ENCODE results near the gene STEAP3. TPM values are rescaled to one million over a fixed set of nuclear protein-coding genes. Genes with fewer than 3 reads are reported as not detected.

Gene STEAP3
- polyA plus RNA-seq, 12 donors, result 5.3 to 27.1 (median 14.7) TPM; not detected in 1

DNA sequence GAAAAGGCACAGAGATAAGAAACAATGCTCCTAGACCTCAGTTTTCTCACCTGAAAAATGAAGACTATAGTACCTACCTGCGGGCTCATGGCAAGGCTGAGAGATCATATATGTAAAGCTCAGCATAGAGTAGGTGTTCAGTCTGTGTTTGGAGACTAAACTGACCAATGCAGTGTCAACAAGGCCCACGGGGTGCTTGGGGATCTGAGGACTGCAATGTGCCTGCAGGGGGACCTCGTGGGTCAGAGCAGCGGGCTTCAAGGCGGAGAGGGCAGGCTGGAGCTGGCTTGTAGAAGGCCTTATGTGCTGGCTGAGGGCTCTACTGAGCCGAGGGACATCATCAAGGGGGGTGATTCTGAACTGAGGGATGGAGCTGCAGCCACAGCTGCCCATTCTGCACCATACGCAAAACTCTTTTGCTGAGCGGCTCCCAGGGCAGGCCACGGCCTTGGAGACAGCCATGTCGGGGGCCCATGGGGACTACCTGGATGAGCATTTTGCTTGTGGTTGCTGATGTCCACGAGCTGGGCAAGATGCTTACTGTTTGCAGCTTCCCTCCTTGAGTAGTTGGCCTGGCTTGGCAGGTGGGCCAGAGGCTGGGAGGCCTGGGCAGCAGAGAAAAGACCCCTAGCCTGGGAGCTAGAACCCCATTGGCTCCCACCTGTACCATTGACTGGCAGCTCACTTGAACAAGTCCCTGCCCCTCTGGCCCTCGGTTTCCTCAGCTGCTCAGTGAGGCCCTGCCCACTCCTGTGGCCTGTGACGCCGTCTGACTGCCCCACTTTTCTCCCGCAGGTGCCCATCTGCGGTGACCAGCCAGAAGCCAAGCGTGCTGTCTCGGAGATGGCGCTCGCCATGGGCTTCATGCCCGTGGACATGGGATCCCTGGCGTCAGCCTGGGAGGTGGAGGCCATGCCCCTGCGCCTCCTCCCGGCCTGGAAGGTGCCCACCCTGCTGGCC, 23.5 kb downstream of the STEAP3 start:
- DNase-seq, result no peak

GRCh38 chr2:119247844-119248271, 24.2 kb downstream of the STEAP3 start:
- DNase-seq, result no peak

DNA sequence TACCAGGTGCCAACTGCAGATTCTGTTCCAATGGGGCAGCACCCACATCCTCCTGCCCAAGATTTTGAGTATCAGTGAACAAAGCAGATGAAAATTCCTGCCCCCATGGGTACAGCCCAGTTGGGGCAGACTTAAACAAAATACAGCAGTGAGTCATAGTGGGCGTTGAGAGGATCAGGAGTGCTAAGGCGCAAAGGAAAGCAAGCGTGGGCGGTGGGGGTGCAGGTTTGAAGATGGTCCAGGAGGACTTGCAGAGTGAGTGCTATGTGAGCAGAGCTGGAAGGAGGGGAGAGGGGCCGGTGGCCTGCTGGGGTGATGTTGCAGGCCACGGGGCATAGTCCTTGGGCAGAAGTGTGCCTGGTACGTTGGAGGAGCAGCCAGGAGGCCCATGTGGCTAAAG, 24.7 kb downstream of the STEAP3 start:
- no peak for DNase-seq

GRCh38 chr2:119248751-119249150, 25.1 kb downstream of the STEAP3 start:
- DNase-seq, result no peak

GRCh38 chr2:119249311-119249710, 25.7 kb downstream of the STEAP3 start:
- no peak for DNase-seq

DNA sequence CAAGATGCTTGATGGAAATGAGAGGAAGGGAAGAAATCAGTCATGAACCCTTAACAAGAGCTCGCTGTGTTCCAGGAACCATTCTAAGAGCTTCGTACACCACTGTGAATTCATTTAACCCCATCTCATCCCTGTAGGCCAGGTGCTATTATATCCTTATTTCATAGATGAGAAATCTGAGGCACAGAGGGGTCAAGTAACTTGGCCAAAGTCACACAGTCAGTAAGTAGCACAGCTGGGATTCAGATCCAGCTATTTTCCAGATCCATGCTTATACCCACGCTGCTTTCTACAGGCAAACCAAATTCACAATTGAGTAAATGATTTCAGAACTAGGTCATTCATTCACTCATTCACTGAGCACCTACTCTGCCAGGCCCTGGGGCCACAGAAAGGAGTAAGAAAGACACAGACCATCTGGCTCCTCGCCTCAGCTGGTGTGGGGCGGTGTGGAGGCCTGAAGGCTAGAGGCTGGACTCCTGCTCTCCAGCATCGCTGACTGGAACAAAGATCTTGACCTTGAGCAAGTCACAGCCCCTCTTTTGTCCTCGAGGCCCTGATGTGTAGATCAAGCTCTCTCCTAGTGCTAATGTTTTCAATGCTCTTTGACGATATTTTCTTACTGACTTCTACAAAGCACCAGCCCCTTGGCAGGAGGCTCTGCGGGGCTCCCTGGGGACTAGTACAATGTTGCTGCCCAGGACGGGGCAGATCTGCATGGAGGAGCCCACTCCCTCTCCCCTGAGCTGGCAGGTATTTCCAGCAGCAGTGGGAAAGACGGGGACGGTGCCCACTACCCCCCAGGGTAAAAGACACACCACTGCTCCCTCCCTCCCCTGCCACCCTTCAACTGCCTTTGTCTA, 26.5 kb downstream of the STEAP3 start:
- DNase-seq, result no peak

DNA sequence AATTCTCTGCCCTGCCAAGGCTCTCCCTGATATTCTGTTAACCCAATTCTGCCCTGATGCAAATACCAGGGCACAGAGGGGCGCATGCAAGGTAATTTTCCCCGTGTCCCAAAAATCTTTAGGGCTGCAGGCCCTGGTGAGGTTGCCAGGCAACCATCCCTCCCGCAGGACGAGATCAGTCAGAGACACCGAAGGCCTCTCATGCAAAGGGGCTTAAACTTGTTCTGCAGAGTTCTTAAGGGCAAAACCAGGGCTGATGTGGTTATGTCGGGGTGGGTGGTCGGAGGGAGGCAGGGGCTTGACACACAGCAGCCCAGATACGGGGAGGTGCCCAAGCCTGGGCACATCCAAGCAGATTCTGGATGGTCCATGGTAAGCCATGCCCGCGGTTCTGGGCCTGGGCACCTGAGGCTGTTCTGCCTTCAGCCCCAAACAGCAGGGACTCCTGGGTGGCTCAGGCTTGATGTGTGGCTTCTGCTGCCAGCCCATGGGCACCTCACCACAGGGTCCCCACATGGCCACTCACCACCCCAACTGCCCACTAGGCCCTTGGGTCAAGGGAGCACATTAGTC, 27.2 kb downstream of the STEAP3 start:
- no peak for DNase-seq

DNA sequence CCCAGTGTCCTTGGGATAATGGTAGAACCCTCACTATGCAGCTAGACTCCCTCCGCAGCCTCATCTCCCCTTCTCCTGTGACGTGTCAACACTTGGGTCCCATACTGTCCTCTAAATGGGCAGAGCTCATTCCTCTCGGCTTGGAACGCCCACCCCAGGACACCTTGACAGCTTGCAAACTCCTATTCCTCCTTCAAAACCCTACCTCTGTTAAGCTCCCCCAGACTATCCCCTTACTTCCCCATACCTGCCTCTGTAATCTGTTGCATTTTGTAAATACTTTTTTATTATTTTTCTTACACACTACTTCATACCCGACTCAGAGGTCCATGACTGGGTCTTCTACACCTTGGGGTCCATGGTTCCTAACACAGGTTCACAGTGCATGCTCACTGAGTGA, 28.0 kb downstream of the STEAP3 start:
- no peak for DNase-seq

DNA sequence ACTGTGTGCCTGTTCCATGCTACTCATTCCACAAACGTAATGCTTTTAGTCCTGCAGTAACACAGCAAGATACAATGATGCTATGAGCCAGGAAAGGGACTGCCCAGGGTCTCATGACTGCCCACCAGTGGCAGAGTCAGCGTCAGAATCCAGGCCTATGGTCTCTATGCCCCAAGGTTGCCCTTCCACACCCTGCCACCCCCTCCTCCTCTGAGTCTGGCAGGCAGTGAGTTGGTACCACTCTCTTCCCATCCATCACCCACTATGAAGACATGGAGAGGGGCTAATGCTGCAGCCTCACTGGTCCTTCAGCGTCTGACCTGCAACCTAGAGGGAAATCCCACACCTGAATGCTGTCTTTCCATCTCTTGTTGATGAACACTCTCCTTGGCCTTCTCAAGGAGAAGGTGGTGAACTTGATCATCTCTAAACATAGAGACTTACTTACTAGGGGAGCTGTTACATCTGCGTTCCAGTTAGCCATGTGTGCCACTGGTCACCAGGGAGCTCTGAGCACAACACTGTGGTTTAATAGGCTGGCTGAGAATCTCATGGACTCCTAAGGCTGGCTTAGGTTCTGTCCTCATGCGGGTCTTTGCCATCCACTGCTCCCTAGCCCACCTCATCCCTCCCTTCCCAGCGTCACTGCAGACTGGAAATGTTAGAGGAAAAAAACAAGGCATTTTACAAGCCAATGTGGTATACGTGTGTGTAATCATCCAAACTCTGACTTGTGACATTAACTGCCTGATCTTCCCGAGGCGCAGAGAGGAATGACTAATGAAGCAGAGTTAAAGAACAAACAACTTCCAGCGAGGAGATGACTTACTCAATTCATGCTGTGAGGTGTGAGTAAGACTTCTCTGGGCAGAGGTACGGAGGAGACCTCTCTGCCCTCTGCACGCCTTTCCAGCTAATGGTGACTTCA, 28.8 kb downstream of the STEAP3 start:
- DNase-seq, result no peak

- DNase-seq, result no peak
These were observed 29.6 kb downstream of the STEAP3 start for GRCh38 chr2:119253114-119253702.

GRCh38 chr2:119253760-119254600, 30.3 kb downstream of the STEAP3 start:
- DNase-seq, result no peak

DNA sequence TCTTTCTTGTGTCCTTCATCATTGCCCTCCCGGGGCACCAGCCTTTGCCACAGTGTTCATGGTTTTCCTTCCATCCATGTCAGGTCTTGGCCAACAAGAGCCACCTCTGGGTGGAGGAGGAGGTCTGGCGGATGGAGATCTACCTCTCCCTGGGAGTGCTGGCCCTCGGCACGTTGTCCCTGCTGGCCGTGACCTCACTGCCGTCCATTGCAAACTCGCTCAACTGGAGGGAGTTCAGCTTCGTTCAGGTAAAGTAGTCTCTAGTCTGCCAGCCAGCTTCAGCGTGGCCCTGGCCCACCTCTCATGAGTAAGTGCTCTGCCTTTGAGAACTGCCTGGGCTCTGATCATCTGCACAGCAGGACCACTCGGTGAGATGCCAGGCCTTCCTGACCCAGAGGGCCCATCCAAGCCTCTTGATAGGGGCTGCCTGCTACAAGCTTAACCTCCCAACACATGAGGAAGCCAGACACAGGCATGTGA, 31.0 kb downstream of the STEAP3 start:
- no peak for DNase-seq

GRCh38 chr2:119255760-119256581, 32.3 kb downstream of the STEAP3 start:
- no peak for DNase-seq

GRCh38 chr2:119256582-119256921, 32.9 kb downstream of the STEAP3 start:
- no peak for DNase-seq

DNA sequence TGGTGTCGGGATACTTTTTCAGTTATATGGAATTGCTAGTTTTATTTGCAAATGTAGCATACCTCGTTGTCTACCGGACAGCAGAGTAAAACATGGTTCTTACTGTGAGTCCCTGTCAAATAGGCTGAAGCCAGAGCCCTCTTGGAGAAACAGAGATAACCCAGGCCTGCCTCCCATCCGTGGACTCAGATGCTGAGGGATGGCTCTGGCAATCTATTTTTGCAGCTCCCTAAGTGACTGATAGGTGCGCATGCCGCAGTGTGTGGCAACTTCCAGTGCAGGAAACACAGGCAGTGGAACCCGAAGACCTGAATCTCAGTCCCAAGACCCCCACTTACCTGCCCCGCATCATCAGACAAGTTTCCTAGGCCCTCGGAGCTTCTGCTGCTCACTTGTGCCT, 33.6 kb downstream of the STEAP3 start:
- DNase-seq, result no peak

GRCh38 chr2:119259296-119259860, 35.7 kb downstream of the STEAP3 start:
- no peak for DNase-seq

DNA sequence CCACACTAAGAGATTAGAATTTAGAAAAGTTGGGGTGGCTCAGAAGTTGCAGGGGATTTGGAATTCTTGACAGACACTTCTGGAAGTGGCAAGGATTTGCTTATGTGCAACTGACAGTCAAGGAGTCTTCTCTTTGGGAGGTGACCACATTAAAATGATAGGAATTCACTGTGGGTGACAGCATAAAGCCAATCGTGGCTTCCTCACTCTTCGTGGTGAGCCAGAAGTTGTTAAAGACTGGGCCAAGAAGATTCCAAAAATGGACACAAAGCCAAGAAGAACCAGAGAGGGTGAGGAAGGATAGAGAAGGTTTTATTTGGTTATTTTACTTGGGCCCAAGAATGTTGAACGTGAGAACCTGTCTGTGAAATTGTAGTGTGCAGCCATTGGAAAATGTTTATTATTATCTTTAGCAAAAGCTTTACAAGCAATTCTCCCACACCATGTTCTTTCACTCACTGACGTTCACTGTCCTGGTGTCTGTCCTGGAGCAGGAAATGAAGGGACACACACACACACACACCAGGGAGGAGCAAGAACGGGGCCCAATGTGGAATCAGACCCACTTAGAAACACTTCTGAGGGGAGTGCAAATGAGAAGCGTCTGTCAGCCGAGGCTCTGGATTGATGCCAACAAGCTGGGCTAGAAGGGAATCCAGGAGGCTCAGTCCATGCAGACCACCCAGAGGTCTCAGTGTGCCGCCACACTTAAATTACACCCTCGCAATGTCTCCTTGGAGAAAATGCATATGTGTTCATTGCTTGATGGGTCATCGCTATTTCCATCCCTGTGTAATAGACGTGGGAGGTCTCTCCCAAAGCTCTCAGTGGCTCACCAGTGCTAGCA, 37.2 kb downstream of the STEAP3 start:
- no peak for DNase-seq
